ENCODE results near the gene LMX1B.

Gene LMX1B

DNA sequence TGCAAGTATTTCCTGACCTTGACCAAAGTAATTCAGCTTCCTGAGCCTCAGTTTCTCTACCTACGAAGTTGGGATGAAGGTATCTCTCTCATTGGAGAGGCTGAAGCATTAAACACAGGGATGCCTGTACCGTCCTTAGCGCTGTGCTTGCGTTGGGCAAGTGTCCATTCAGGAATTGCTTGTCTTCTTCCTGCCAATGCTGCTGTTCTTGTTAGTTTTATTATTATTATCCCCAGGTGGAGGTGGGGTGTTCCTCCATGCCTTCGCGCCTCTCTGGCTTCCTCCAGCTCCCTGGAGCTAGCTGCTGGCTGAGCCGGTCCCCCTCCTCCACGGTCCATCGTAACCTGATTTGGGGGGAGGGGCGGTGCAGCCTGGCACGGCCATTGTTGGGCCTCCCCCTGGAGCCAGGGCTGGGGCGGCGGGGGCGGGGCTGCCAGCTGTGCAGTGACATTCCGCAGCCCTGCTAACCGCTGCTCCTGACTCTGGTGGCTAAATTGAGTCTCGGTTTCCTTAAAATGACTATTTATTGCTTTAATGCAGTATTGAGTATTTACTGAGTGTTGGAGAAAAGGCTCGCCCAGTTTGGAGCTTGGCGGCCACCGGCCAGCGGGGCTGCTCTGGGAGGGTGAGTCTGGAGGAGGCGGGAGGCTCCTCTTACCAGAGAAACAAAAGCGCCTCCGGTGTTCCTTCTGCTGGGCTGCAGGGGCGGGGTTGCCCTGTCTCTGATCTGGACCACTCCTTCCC lies 51.3 kb downstream of the LMX1B start:
- no peak for DNase-seq

DNA sequence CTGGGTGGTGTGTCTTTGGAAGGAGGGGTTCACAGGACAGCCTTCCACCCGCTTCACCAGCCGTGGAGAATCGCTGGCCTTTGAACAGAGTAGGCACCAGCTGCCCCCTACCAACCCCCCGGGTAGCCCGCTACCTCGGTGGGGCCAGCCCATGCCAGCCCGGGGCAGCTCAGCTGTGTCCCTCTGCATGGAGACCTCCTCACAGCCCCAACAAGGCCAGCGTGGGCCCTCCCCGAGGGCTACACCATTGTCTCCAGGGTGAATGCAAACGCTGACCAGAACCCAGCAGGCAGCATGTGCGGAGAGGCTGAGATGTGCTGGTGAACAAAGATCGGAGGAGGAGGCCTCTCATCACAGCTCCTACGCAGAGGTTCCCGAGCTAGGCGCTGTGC lies 51.9 kb downstream of the LMX1B start:
- no peak for DNase-seq

DNA sequence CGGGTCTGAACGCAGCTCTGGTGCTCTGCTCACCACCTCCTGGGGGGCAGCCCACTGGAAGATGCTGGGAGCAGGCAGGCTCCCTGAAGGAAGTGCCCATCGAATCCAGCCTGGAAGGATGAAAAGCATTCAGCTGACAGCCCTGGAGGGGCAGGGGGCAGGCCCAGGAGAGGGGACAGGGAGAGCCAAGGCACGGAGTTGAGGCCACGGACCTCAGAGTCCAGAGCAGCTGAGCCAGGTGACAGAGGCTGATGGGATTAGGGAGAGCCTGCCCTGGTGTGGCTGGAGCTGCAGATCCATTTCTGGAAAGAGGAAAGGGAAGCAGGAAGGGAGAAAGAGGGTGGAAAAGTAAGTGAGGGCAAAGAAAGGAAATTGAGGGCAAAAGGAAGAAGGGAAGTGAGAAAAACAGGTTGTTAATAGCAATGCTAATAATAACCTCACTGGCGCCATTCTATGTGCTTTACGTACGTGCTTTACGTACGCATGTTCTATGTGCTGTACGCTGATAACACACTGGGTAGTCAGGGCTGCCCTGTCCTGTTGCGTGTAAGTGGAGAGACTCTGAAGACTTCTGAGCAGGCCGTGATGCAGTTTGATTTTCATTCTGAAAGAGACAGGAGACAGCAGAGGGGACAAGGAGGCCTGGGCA lies 52.6 kb downstream of the LMX1B start:
- DNase-seq = no peak

DNA sequence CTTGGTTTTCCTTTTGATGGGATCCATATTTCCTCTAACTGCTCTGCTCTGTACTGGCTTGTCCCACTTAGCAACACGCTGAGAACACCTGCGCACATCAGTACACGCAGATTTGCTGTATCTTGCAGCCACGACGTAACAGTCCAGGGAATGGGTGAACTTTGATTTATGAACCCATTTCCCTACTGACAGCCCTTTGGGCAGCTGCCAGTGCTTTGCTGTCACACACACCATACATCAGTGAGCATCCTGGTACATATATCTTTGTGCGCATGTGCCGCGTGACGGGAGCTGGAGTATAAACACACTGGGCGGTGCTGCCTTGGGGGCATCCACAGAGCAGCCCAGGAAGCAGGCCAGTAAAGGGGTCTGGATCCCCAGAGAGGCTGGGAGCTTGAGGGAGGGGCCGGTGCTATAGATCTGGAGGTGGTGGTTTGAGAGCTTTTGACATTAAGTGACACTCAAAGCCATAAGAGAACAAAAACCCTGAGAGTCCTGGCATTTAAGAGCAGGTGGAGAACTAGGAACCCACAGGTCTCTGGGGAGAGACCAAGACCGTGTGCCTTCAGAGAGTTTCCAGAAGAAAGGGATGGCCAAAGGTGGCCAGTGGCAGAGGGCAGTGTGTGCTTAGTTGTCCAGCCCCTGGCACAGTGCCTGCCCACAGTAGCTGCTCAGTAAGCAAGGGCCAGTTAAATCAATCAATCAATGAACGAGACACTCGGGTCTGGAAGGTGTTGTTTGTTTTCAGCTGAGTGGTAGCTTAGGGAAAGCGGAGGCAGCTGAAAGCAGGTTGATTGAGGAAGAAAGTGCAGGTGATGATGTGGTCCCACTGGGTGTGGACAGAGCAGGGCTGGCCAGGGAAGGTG lies 53.7 kb downstream of the LMX1B start:
- DNase-seq = no peak

DNA sequence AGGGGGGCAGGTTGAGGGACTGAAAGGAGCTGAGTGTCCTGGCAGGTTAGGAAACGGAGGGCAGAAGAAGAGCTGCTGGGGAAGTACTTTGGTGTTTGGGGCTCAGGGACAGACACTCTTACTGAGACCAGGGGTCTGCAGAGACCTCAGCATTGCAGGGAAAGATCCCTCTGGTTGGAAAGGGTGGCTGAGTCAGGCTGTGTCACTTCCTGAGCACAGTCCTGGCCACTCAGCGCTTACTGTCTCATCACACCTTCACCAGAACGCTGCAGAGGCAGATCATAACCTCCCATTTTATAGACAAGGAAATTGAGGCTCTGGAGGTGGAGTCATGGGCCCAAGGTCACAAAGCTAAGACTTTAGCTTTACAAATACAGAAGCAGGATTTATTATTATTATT lies 54.3 kb downstream of the LMX1B start:
- DNase-seq = no peak

DNA sequence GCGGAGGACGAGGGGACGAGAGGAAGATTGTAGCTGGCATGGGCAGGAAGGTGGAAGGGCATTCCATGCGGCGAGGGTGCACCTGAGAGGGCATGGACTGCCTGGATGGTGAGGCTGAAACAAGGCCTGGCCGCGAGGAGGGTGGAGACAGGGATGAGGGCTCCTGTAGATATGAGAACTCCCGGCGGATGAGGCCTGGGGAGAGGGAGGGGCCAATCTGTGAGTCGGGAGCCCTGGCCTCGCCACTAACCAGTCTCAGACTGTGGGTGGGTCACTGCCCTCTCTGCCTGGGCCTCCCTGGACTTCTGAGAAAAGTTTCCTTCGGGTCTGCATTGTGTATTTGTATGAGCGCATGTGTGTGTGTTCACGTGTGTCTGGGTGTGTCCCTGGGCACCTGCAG lies 55.4 kb downstream of the LMX1B start:
- DNase-seq = no peak

DNA sequence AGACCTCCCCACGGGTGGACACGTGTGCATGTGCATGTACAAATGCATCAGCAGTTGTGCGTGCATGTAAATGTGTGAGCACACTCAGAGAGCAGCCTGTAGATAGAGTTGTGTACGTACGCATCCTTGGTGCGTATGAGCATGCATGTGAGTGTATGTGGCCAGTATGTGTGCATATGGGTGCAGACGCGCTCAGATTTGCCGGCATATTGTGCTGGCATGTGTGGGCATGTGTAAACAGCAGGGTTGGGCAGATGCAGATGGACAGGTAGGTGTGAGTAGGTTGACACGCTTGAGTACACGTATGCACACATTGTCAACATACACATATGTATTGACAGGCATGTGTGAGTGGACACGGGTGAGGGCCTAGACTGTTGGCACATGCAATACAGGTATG lies 56.5 kb downstream of the LMX1B start:
- DNase-seq = no peak

DNA sequence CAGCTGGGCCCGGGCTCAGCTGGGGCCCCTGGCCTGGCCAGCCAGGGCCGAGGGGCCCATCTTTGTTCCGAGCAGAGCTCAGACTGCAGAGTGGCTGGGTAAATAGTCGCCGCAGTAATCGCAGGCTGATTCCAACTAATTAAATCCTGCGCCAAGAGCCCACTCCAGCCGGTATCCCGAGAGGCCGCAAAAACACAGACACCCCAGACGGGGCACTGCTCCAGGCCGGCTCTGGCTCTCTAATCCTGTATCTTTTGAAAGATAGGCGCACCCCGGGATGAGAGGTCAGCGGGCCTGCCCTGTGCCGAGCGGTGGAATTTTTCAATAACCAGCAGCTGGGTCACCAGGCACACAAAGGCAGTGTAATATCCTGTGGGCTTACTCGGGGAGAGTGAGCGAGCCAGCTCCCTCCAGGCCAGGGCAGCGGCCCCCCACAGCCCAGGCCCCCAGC lies 57.7 kb downstream of the LMX1B start:
- no peak for DNase-seq

DNA sequence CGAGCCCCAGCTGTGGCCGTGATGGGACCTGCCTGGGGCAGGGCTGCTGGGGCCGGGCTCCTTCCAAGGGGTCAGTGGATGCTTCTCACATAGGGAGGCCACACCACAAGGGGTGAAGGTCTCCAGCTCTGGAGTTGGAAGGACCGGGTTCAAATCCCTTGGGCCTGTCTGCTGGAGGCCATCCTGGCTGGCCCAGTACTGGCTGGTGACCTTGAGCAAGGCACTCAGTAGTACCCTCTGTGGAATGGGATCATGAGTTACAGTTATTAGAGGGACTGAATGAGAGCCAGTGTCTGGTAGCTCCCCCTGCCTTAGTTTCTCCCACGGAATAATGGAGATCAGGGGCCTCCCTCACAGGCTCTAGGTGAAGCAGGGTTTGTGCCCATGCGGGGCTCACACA lies 58.3 kb downstream of the LMX1B start:
- DNase-seq = no peak

DNA sequence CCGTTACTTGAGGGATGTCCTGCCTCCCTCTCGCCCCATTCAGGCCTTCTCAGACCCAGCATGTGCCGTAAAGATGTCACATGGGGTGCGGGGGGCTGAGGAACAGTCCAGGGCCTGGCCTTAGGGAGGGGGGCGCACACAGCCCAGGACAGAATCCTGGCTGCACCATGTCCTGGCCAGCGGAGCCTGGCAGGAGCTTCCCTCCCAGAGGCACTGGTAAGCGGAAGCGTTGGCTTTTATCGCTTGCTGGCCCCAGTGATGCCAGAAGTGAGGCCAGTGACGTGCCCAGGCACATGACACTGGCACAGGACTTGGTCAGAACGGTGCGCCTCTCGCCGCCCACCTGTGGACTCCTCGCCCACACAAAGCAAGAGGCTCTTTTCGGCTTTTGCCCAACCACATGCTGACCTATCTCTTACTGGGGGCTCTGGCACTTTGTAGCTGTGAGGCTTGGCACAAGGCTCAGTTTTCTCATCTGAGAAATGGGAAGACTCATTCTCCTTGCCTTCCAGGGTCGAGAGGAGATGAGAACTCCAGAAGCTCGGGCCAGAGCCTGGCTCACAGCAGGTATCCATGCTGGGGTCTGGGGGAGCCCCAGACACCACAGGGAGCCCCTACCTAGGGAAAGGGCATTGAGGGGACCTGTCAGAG lies 59.0 kb downstream of the LMX1B start:
- DNase-seq = no peak

DNA sequence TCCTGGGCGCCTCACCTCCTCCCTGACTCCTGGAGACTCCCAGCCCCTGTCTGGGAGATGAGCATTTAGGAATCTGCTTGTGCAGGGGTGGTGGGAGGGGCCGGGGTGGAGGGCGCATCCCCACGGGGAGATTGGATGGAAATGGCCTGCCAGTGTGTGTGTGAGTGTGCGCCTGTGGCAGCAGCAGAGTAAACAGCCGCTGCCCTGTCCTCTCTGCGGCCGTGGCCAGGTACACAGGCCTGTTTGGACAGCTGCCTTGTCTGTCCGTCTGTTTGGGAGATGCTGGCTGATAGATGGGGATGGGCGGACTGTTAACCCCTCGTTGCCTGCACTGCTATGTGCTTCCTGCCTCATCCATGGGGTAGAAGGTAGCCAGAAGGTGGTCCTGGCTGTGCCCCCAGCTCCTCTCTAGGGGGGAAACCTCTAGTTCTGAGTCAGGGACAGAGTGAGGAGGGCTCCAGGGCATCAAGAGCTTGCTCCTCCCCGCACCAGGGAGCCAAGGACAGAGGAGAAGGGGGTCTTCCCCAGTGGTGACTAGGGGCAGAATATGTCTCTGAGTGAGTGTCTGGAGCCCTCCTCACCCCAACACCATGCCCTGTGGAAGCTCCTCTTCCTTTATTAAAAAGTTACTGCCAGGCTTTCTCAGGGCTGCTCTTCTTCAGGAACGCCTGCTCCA lies 60.1 kb downstream of the LMX1B start:
- DNase-seq = no peak

DNA sequence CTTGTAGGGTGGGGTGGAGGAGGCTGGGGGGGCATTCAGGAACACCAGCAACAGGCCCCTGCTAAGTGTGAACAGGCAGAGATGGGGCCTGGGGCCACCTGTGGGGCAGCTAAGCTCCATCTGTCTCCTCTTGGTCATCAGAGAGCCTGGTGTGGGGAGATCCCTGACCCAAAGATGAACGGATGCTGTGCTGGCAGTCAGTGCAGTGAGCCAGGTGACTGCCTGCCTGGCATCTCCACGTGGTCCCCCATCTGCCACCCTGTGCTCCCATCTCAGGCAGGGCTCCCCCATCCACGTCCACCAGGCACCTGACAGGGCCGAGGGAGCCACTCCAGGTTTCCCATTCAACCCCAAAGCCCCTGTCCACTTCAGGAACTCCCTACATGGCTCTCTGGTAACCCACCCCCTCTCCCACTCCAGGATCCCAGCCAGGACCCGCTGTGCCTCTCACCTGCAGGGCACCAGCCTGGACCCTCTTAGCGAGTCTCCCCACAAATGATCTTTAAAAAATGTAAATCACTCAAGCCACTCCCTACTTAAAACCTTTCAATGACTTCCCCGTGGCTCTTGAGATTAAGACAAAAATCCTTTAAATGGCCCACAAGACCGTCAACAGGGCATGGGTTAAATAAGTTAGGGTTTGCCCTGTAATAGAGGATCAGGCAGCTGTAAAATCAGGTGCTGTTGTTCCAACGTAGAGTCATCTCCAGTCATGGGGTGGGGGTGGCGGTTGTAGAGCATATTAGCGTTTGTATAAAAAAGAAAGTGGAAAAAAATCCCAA lies 60.8 kb downstream of the LMX1B start:
- DNase-seq = no peak

DNA sequence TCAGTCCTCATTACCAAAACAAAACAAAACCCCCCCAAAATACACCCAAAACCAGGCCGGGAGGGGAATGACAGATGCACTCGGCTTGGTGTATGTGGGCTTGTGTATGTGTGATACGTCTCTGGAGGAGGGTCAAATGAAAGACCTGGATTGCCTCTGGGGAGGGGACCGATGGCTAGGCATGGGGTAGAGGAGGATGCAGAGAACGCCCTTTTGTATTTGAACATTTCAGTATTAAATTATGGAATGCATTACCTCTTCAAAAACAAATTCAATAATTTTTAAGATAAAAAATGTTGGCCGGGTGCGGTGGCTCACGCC lies 61.4 kb downstream of the LMX1B start:
- no peak for DNase-seq

DNA sequence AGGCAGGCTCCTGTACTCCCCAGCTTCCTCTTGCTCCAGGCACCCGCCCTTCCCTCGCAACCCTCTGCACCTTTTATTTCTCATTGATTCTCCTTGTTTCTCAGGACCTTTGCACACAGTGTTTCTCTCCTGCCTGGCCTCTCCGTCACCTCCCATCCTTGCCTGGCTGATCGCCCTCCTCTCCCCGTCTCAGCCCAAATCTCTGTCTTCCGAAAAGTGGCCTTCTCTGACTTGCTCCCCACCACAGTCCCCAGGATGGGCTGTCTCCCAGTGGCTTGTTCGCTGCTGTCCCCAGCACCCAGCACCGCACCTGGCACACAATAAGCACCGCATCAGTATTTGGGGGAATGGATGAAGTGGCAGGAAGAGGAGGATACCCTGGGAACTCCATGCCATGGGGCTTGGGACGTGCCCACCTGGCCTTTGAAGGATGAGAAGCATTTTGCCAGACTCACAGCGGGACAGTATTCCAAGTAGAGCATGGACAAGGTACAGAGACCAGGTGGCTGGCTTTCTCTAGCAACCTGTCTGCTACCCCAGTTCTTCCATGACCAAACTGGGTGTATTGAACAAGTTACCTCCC lies 62.5 kb downstream of the LMX1B start:
- DNase-seq = no peak

DNA sequence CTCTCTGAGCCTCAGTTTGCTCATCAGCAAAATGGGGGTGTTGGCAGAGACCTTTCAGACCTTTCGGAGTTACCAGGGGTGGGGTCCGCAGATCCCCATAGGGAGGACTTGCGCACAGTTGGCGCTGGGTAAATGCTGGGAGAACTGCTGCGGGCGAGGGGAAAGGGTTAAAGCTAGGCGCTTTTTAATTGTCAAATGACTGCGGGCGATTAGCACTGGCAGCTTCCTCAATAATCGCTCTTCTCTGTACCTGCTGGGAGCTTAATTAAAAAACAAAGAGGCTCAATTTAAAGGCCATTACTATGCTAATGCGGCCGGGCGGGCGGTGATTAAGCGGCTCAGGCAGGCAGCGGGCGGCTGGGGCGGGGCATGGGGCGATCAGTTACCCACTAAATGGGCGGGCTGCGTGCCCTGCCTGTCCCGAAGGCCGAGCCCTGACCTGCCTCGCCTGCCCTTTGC lies 63.0 kb downstream of the LMX1B start:
- DNase-seq = no peak

DNA sequence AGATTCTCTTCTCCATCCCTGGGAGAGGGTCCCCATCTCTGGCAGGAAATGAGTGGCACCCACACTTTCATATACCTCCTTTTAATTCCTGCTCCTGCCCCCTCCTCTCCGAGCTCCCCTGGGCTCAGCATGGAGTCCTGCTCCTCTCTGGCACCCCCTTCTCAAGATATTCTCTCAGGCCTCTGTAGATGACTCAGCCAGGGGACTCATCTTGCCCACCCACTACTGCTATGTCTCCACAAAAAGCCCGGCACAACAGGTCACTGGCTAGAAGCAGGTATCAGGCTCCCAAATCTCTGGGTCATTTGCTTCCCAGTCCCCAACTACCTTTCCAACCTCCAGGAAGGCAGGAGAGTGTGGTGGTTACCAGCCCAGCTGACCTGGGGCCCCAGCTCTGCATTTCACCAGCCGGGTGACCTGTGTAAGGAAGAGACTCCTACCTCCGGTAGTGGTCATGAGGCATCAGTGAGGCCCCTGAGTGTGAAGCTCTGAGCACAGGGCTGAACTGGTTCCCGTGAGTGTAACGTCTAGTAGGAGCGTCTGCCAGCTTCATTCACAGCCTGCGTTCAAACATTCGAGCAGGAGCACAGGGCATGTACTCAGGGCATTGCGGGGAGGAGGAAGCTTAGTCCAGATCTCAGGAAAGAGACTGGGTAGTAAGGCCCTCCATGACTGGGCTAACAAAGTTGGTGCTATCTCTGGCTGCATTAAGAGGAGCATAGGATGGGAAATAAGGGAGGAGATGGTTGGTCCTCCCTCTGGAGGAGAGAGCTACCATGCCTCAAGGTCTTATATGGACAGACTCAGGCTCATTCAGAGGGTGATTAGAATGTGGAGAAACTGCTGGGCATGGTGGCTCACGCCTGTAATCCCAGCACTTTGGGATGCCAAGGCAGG lies 63.7 kb downstream of the LMX1B start:
- DNase-seq = no peak

DNA sequence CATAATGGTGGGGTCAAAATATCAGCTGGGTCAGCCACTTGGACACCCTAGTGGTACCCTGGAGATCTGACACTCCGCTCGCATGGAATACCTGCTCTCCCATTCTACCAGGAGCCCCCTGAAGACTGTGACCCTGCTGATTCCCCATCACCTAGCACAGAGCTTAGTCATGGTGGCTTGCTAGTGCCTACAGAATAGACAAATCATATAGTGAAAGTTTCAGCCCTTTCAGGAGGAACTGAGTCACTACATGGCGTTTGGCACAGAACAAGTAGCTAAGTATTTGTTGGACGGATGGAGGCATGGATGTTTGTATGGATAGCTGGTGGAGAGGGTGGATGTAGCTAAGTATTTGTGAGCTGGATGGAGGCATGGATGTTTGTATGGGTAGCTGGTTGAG lies 65.3 kb downstream of the LMX1B start:
- DNase-seq = no peak

DNA sequence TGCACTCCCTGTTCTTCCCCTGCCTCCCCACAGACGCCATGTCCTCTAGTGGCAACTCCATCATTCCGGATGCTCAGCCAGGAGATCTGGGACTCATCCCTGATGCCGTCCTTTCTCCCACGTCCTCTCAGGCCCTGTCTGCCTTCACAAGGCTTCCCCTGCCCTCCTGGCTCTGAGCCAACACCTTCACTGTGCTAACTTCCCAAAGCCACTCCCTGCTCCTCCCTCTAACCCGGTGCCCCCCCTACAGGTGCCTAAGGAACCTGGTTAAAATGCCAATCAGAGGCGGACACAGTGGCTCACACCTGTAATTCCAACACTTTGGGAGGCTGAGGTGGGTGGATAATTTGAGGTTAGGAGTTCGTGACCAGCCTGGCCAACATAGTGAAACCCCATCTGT lies 67.6 kb downstream of the LMX1B start:
- no peak for DNase-seq

DNA sequence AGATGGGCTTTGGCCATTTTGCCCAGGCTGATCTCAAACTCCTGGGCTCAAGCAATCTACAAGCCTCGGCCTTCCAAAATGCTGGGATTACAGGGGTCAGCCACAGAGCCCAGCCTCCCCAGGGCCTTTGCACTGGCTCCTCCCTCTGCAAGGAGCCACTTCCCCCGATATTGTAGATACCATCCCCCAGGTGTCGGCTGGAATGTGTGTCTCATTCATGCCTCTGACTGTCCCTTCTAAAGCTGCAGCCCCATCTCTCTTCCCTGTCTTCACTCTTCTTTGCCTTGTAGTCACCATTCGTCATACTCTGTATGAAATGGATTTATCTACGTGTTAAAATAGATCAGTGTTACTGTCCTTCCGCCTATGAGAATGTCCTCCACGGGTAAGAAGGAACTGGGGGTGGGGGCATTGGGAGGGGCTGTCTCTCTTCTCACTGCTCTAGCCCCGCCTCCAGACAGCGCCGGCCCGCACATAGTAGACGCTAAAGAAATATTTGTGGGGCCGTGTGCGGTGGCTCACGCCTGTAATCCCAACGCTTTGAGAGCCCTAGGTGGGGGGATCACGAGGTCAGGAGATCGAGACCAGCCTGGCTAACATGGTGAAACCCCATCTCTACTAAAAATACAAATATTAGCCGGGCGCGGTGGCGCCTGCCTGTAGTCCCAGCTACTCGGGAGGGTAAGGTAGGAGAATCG lies 68.5 kb downstream of the LMX1B start:
- DNase-seq = no peak

Measured in activated naive CD4-positive, alpha-beta T cell (primary cell).